ENCODE measurements around the gene PITPNM3.

DNA sequence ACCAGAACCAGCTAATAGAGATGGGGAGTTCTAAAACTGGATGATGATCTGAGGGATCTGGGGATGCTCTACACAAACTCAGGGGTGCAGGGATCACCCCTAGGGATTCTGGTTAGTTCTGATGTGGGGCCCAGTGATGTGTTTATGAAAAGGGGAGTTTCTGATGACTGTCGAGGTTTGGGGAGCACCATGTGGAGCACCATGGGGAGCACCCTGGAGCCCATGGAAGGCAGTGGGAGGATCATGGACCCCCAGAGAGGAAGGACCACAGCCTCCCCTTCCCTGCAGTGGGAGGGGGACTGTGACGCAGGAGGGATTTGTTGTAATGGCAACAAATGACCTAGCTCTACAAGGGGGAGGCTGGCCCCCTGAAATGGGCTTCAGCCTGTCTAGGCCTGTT lies 93.7 kb downstream of the PITPNM3 start:
- TF ChIP-seq, protein P1, sequence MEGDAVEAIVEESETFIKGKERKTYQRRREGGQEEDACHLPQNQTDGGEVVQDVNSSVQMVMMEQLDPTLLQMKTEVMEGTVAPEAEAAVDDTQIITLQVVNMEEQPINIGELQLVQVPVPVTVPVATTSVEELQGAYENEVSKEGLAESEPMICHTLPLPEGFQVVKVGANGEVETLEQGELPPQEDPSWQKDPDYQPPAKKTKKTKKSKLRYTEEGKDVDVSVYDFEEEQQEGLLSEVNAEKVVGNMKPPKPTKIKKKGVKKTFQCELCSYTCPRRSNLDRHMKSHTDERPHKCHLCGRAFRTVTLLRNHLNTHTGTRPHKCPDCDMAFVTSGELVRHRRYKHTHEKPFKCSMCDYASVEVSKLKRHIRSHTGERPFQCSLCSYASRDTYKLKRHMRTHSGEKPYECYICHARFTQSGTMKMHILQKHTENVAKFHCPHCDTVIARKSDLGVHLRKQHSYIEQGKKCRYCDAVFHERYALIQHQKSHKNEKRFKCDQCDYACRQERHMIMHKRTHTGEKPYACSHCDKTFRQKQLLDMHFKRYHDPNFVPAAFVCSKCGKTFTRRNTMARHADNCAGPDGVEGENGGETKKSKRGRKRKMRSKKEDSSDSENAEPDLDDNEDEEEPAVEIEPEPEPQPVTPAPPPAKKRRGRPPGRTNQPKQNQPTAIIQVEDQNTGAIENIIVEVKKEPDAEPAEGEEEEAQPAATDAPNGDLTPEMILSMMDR (IDR thresholded peaks at IDR 0.05; ENCODE audit: control extremely low read depth in 1 of 3, insufficient read depth in 1 of 3, low read depth in 1 of 3, low read length in 3 of 3), result no peak
- TF ChIP-seq RAD21 (IDR thresholded peaks at IDR 0.05 in 1 of 2, conservative IDR thresholded peaks at IDR 0.05 in 1 of 2; ENCODE audit: low read depth in 2 of 2, low read length in 2 of 2) (no peak), EZH2 (IDR thresholded peaks at IDR 0.05; ENCODE audit: low read depth, low read length, severe bottlenecking) (no peak), POLR2A (IDR thresholded peaks at IDR 0.05; ENCODE audit: control extremely low read depth in 1 of 2, low read depth in 2 of 2, low read length in 2 of 2) (no peak), SP1 (IDR thresholded peaks at IDR 0.05; ENCODE audit: low read depth, low read length) (no peak)
